Kasumi-1 (cell line): ENCODE measurements around the gene EXOSC5.
A peak's percentile ranks its signal among the peaks of the same experiment; 100 is the strongest.
"Not testable (repeated sequence)": the region's sequence is repeated elsewhere in the genome, so short reads cannot be mapped to it uniquely, and the experiment has no call there.

Experiments
- DNase-seq, 2 experiments: peaks; one replicate each; lab custom pipeline; 2025; lab: John Stamatoyannopoulos, UW

Gene EXOSC5

DNA sequence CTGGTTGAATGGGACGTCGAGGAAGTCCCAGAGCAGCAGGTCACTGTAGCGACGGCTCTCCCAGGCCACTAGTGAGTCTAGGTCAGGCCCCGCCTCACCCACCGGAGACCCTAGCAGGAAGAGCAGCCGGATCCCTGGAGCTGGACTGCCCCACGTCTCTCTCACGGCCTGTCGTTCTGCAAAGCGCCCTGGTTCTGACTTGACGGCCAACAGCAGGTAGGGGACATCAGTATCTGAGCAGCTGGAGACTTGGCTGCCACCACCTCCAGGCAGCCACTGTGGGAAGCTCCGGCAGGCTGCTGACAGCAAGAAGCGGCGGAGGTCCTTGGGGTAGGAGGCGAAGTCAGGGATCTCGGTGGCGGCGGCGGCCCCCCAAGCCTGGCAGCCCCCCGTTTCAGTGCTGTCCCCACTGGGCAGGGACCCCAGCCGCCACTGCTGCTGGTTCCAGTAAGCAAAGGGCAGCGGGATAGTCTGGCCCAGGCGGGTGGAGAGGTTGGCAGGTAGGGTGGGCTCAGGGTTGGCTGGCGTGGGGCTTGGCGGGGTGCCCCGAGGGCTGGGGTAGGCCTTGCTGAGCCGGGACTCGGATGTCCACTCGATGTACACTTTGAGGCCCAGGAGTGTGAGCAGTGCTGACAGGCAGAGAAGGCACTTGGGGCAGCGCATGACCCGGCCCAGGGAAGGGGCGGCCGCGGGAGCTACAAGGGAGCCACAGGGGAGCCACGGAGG is 29.1 kb upstream of the EXOSC5 start:
- DNase-seq = no peak

DNA sequence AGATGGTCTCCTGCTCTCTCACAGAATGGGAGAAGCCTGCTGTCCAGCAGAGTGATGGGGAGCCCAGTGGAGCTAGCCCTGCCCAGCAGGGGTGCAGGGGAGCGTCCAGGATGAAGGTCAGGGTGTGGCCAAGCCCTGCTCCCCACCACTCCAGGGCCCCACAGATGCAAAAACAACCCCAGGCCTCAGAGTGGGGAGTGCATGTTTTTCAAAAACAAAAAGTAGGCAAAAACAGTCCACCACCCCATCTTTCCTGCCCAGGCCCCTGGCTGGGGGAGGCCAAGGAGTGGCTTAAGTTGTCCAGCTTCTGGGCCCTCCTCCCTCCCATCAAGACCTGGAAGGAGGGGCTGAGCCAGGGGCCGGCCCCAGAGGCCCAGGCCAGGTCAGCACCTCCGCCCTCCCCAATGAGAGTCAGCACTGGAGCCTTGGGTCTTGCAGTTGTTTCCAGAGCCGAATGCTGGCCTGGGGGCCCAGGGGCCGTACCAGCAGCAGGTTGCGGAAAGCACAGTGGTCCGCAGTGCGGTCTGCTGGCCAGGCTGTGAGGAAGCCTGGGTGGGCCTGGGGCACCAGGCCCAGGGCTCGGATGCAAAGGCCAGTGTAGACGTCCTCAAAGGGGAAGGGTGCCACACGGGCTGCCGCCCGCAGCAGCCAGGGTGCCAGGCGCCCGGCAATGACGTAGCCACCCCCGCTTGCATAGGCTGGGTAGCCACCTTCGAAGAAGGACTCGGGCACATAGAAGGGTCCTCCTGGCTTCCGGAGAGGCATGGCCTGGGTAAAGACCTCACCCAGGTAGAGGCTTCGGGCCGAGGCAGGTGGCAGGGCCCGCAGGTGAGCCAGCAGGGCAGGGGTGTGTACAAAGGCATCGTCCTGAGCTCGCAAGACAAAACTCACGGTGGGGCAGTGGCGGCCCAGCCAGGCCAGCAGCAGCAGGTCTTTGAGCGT is 28.3 kb upstream of the EXOSC5 start:
- no peak for DNase-seq

DNA sequence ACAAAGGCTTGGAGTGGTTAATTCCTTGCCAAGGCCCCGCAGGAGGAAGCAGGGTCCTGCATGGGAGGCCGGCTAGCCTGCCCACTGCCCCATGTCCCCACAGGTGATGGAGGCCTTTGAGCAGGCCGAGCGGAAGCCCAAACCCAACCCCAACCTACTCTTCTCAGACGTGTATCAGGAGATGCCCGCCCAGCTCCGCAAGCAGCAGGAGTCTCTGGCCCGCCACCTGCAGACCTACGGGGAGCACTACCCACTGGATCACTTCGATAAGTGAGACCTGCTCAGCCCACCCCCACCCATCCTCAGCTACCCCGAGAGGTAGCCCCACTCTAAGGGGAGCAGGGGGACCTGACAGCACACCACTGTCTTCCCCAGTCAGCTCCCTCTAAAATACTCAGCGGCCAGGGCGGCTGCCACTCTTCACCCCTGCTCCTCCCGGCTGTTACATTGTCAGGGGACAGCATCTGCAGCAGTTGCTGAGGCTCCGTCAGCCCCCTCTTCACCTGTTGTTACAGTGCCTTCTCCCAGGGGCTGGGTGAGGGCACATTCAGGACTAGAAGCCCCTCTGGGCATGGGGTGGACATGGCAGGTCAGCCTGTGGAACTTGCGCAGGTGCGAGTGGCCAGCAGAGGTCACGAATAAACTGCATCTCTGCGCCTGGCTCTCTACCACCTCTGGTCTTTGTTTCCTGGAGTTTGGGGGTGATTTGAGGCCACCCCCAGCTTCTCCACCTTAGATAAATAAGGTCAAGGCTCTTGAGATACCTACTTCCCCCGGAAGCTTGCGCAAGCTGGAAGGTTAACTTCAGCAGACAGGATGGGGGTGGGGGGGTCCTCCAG is 27.4 kb upstream of the EXOSC5 start:
- no peak for DNase-seq

DNA sequence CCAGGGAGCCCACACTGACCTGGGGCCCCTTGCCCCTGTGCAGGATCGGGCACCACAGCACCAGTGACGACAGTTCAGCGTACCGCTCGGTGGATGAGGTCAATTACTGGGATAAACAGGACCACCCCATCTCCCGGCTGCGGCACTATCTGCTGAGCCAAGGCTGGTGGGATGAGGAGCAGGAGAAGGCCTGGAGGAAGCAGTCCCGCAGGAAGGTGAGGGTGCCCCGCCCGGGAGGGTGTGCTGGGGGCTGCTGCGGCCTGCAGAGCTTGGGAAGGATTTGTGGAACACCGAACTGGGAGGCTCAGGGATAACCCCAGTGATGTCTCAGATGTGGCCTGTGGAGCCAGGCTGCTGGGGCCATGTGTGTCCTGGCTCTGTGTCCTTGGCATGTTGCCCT is 25.8 kb upstream of the EXOSC5 start:
- DNase-seq = no peak

DNA sequence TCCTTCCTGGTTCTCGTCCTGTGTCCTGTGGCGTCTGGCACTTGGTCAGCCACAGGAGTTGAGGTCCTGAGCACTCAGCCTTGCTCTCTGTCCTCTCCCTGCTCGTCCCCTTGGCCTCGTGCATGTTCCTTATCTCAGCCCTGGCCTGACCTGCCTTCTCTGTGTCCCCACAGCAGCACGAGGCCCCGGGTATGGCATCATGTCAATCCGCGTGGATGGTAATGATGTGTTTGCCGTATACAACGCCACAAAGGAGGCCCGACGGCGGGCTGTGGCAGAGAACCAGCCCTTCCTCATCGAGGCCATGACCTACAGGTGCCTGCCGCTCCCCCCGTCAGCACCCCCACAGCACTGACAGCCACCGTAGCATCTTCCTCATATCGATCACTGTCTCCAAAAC is 25.3 kb upstream of the EXOSC5 start:
- DNase-seq = no peak

DNA sequence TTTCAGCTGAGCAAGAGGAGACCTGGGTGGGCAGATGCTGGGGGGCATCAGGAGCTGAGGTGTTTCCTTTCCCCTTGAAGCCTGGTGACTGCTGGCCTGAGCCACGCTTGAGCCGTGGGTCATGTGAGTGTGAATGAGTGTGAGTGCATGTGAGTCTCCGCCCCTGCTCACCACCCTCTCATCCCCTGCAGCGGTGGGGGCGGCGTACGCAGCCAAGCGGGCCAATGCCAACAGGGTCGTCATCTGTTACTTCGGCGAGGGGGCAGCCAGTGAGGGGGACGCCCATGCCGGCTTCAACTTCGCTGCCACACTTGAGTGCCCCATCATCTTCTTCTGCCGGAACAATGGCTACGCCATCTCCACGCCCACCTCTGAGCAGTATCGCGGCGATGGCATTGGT is 24.8 kb upstream of the EXOSC5 start:
- no peak for DNase-seq

DNA sequence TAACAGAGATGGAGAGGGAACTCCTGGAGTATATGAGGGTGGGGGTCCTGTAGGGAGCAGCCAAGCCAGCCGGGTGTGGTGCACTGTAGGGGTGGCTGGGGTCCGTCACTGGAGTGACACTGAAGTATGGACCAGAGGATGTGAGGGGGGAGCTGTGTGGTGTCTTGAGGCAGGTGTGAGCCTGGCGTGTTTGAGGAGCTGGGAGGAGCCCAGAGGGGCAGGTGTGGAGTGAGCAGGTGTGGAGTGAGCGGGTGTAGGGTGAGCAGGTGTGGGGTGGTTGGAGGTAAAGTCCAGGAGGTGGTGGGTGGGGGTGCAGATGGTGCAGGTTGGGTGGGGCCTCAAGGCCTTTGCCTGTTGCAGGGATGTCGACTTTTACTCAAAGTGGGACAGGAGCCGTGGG is 24.2 kb upstream of the EXOSC5 start:
- DNase-seq = no peak

DNA sequence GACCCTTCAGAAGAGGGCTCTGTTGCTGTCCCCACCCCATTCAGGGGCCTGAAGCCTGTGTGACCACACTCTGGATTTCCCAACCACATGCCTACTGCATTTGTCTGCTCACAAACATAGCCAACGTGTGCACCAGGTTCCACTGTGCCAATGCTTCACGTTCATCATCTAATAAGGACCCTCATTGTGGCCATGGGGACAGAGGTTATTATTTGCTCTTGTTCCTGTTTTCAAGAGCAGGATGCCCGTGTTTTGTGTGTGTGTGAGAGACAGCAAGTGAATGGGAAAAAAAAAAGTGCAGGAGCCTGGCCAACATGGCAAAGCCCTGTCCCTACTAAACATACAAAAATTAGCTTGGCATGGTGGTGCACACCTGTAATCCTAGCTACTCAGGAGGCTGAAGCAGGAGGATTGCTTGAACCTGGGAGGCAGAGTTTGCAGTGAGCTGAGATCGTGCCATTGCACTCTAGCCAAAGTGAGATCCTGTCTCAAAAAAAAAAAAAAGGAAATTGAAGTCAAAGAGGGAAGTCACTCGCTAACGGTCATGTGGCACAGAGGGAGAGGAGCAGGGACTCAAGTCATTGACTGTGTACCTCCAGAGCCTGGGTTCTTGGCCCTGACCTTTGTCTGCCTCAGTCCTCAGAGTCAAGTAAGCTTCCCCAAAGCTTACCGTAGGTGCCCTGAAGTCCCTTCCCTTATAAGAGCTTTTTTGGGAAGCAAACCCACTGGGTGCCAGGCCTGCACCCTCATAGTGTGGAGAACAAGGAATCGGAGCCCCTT is 23.1 kb upstream of the EXOSC5 start:
- DNase-seq = peak; percentile 81 to 82

DNA sequence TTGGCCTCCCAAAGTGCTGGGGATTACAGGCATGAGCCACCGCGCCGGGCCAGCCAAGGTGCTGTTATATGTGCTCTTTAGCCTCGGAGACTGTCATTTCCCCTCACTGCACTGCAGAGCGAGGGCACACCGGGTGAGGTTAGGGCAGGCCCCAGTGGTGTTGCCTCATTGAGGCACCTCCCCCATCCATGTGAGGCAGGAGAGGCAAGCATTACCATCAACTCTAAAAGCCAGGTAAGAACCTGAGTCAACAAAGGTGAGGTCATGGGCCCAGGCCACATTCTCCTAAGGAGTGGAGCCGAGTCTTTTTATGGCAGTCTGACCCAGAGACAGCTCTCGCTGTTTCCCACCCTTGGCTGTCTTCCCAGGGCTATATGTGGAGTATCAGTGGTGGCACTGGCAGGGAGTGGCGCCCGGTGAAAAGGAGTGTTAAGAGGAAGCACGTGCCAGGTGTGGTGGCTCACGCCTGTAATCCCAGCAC is 19.1 kb upstream of the EXOSC5 start:
- DNase-seq = no peak

DNA sequence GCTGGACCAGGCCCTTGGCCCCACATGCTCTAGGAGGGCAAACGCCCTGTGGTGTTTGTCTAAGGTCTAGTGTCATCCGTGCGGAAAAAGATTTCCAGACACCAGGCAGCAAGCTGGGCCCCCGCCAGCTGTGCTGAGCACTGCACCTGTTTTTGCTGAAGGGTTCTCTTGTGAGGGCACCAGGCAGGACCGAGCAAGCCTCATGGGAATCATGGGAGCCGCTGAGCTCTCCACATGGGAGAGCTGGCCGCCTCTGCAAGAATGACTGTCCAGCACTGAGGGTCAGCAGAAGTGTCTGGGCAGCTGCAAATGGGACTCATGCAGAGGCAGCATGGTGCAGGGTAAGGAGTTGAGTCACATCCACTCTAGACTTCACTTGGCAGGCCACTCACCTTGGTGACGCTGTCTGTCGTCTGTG is 18.0 kb upstream of the EXOSC5 start:
- DNase-seq = no peak

DNA sequence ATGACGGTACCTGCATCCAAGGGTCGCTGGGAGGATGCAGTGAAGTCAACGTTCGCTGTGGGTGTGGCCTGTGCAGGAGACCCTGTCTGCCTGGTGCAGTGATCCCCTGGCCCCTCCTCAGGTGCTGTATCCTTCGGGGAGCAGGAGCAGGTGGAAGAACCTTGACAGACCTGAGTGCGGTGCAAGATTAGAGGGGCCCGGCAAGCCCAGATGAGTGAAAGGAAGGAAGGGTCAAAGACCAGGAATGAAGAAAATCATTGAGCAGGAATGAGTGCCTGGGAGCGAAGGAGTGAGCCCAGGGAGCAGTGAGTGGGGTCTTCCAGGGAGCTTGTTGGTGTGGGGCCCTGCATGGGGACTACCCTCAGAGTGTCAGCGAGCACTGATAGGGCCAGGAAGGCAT is 17.3 kb upstream of the EXOSC5 start:
- no peak for DNase-seq

DNA sequence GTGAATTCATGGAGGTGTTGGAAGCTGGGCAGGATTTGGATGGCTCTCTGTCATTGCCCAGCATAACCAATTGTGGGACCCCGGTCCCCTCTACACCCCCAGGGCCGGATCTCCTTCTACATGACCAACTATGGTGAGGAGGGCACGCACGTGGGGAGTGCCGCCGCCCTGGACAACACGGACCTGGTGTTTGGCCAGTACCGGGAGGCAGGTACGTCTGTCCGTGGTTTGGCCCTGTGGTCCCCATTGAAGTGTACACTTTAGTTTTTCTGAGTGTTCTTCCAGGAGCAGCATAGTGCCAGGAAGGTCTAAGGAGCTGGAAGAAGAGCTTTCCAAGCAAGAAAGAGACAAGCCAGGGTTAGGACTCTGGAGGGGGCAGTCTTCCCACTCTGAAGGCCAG is 16.8 kb upstream of the EXOSC5 start:
- DNase-seq = no peak

DNA sequence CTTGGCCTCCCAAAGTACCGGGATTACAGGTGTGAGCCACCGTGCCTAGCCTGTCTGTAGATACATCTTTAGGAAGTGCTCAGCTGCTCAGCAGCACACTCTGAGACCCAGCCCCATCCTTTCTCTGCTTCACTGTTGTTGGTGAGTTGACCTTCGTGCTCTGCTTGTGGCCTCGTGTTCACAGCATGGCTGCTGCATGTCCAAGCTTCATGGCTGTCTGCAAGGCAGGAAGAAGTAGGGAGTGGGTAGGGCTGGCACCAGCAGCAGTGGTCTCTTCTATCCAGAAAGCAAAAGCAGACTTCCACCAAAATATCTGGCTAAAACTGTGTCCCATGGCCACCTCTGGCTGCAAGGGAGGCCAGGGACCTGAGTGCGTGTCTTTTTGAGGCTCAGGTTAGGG is 15.8 kb upstream of the EXOSC5 start:
- no peak for DNase-seq

DNA sequence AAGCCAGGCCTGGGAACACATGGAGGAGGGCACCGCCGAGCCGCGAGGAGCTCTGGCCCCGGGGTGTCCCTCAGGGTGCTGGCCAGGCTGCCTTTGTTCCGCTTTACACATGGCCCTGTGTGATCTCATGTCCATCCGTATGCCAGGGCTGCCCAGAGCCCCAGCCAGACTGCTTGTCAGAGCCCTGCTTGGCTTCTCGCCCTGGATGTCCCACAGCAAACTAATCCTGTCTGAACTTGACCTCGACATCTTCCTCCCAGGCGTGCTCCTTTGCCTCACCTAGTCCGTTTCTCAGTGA is 14.8 kb upstream of the EXOSC5 start:
- DNase-seq = no peak

DNA sequence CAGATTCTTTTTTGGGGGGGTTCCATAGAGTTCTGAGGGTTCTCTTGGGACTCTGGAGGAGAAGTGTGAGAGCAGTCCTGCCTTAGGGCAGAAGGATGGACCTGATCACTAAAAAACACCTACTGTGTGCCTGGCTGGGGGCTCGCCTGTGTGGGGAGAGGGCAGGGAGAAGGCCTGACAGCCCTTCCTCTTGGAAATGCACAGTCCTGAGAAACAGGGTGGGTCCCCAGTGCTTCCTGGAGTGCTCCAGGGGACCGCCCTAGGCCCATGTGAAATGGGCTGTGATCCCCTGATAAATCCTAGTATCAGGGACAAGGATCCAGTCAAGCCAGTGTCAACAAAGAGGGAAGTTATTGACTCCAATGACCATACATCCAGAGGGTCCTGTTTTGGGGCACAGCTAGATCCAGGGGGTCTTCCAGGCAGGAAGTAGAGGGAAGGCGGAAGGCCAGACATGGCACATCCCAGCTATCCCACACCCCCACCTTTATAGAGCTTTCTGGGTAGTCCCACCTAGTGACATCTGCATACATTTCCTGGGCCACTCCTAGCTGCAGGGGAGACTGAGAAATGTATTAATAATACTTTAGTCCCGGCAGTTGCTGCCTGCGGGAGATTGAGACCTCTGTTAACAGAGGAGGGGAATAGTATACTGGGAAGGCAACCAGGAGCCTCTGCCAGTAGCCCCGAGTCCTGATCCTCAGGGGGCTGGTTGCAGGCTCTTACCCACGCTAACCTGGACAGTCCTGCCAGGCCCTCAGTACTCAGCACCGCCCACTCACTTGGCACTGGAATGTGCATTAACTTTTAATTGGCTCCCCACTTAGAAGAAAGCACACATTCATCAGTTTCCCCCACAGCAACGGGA is 14.2 kb upstream of the EXOSC5 start:
- no peak for DNase-seq

DNA sequence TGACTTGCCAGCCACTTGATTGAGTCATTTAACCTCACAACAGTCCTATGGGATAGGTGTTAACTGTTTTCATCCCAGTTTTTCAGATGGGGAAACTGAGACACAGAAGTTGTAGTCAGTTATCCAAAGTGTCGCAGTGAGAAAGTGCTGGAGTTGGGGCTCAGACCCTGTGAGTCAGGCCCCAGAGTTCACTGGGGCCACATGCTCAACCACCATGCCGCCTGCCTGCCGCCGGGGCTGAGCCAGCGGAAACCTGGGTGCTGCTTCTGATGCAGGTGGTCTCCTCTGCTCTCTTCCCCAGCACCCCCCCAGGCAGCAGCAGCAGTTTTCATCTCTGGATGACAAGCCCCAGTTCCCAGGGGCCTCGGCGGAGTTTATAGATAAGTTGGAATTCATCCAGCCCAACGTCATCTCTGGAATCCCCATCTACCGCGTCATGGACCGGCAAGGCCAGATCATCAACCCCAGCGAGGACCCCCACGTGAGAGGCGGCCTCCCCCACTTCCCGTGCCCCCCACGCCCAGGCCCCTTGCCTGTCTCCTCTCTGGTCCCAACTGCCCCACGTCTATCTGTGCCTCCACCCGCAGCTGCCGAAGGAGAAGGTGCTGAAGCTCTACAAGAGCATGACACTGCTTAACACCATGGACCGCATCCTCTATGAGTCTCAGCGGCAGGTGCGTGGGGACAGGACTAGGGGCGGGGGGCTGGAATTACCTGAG is 13.3 kb upstream of the EXOSC5 start:
- DNase-seq = no peak

DNA sequence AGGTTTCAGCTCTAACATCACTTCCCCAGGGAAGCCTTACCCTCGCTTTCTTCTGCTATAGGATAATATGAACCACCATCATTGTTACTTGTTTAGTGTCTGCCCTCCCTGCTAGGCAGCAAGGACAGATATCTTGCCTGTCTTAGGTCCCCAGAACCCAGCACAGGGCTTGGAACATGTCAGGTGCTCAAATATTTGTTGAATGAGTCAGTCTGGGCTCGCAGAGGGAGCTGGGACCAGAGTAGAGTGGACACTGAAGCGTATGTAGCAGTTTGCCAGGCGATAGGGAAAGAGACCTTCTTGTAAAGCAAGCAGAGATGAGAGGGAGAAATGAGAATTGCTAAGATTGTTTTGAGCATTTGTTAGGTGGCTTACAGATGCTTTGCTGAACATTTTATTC is 12.1 kb upstream of the EXOSC5 start:
- DNase-seq = no peak

DNA sequence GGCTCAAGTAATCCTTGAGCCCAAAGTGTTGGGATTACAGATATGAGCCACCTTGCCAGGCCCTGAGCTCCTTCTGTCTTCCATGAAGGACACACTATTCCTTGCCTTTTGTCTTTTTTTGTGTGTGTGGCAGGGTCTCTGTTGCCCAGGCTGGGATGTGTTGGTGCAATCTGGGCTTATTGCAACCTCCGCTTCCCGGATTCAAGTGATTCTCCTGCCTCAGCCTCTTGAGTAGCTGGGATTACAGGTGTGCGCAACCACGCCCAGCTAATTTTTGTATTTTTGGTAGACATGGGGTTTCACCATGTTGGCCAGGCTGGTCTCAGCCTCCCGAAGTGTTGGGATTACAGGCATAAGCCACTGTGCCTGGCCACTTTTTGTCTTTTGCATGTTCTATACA is 11.7 kb upstream of the EXOSC5 start:
- DNase-seq = not testable (repeated sequence)

DNA sequence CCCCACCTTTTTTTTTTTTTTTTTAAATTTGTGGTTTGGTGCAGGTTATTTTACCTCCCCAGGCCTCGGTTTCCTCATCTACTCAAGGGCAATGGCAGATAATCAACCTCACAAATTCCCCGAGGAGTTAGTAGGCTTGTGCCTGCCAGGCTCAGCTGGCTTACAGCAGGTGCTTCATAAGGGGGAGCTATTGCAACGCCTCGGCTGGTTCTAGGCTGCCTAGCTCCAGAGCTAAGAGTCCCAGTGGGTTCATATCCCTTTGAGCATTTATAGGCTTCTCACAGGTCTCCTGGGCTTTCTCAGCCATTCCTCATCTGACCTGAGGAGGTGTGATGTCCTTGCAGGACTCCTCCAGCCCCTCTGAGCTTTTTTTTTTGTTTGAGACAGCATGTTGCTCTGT is 11.1 kb upstream of the EXOSC5 start:
- peak; percentile 14 to 29 for DNase-seq

DNA sequence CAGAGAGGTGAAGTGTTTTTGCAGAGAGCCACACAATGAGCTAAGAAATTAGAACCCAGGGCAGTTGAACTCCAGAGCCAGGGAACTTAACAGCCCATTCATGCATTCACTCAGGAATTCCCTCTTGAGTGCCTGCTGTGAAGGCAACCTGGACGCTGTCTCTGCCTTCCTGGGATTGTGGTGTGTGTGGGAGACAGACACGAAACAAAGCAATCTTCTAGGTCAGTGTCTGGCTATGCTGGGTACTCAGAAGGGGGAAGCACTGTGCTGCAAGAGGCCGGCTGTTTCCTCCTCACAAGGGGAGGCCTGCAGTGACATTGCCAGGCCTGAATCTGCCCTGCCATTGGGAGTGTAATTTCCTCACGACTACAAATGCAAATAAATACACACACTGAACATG is 10.1 kb upstream of the EXOSC5 start:
- peak; percentile 83 to 88 for DNase-seq
